Occipital lobe (tissue), 2 donors: ENCODE data around the gene TBCD. TPM values are rescaled to one million over a fixed set of nuclear protein-coding genes. Genes with fewer than 3 reads are reported as not detected.

Experiments used
- DNase-seq: peaks from one replicate; lab custom pipeline; 2025; lab: John Stamatoyannopoulos, UW
- total RNA-seq: library from RNA; depleted of rRNA; stranded (reverse); fragments of >200 nt; gene quantifications from one replicate; pipeline ENCODE4 v1.2.3, GENCODE V29; 2014

The TBCD gene
- total RNA-seq, 1 donor from 2014 or later, result 58.2 TPM

DNA sequence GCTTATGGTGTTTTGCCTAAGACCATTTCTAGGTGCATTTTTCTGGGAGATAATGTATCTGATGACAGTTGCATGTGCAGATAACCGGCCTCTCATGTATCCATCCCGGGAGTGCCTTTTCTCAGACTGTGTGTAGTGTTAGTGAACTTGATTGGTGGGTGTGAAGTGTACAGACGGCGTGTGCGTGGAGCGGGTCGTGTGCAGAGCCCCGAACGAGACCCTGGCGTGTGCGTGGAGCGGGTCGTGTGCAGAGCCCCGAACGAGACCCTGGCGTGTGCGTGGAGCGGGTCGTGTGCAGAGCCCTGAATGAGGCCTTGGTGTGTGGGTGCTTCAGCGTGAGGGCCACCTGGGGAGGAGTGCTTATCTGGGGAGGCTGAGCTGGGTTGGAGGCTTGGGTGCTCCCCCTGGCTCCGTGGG is 116.9 kb downstream of the TBCD start:
- DNase-seq, result no peak

DNA sequence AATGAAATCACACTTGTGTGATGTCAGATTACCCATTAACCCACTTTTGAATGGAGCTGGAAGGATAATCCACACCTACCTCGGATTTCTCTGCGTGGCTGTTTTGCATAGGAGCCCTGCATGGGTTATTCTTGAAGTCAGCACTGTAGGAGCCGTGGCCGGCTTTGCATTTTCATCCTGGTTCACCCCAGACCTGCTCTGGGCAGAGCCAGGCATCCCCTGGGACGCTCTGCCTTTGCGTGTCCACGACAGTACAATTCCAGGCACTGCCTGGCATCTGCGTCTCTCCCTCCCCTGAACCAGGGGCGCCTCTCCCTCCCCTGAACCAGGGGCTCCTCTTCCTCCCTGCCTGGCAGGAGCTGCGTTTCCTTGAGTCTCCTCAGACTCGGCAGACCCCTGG is 117.7 kb downstream of the TBCD start:
- no peak for DNase-seq

DNA sequence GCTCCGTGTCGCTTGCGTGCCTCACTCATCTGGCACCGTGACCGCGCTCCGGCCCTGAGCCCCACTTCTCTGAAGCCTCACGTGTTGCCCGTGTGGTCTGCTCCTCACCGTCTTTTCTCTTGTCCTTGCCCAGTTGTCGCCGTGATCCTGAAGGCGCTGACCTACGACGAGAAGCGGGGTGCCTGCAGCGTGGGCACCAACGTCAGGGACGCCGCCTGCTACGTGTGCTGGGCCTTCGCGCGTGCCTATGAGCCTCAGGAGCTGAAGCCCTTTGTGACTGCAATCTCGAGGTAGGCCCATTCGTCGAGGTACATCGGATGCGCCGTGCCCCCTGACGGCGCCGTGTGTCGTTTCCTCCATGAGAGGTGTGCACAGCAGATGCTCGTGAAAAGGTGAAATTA is 118.2 kb downstream of the TBCD start:
- no peak for DNase-seq

DNA sequence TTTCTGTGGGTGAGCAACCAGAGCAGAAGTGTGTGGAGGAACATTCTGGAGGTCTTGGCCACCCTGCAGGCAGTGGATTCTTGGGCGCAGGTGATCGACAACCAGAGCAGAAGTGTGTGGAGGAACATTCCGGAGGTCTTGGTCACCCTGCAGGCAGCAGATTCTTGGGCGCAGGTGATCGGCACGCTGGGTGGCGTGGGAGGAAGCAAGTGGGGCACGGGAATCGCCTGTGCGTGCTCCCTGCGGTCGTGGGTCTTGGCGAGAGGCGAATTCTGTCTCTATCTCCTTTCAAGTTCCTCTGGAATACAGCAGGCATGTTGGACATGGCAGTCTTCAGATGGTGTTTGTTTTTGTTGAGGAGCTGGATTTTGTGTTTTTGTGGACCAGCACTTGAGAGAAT is 118.7 kb downstream of the TBCD start:
- no peak for DNase-seq

DNA sequence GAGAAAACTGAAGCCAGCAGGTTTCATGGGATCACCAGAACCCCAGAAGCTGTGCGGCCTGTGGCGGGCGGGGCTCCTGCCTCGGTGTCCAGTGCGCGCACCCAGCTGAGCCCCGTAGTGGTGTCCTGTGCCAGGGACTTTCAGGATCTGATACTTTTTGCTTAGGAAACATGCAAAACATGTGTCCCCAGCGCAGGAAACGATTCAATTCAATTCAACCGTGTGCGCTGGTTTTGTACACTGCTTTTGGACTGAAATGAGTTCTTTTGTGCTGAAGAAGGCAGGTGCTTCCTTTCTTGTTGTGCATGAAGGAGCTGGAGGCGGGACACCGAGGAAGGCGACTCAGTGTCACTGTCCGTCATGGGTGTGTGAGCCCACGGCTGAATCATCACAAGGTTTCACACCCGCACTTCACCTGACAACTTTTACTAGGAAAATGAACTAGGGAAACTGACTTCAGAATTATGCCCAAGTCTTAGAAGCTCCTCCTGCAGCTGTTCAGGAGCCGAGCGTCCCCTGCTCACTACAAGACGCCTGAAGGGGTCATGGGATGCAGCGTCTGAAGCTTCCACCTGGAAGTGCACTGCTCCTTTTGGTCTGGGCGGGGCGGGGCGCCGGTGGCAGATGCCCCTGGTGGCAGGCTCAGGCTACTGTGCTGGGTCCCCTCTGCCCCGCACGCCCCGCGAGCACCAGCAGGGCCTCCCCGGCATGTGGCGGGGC is 119.4 kb downstream of the TBCD start:
- DNase-seq, result no peak

DNA sequence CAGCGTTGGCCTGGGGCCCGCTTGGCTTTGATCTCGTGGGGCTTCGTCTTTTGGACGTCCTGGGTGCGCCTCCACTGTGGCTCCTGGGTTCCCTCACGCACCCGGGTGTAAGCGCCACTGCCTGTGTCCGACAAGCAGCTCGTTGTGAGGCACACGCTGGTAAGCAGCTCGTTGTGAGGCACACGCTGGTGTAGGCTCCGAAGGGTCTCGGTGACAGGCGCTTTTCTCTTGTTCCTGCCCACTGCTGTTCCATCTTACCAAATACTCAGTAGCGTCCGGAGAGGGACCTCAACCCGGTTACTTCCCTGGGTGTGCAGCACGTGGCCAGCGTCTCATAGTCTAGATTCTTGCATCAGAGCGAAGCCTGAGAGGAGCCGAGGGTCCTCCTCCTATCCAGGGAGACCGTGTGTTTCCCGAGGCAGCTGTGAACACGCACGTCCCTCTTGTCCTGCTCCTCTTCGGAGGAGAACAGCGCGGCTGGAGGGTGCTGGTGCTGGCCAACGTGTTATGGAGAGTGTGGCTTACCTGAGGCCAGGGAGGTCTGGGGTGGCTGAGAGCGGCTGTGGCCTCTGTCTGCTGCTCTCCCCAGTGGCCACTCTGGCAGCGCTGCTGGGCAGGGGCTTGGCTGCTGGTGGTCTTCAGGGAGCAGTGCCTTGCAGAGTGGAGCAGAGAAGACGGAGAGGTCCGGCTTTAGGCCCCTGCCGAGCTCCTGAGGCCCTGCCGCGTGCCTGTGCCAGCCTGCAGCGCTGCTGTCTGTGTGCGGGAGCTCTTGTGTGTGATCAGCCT is 120.1 kb downstream of the TBCD start:
- no peak for DNase-seq

DNA sequence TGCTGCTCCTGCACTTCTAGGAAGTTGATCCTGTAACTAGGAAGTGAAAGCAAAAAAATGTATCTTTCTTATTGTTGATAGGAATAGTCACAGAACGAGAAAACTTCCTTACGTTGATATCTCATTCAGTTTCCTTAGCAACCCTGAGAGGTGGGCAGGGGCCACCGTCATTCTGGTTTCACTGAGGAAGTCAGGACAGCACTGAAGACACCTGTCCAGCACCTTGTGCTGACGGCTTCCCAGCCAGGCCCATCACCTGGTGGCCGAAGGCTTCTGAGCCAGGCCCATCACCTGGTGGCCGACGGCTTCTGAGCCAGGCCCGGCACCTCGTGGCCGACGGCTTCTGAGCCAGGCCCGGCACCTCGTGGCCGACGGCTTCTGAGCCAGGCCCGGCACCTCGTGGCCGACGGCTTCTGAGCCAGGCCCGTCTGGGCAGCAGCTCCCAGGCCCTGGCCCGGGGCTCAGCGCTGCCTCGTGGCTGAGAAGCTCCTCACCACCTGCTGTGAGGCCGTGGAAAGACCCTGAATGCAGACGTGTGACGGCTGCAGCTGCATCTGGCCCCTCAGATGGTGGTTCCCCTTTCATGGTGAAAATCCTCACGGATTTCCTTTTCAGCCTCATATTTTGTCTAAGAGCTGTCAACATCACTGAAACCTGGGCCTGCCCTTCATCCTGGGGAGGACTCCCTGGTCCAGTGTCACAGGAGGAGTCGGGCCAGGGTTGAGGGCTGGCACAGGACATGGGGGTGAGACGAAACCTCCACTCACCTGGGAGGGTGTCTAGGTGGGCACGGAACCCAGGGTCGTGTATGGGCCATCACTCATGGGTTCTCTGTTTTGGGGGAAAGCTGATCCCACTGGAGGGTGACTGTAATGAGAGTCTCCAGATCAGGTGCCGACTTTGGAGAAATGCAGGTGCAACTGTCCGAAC is 121.0 kb downstream of the TBCD start:
- no peak for DNase-seq

DNA sequence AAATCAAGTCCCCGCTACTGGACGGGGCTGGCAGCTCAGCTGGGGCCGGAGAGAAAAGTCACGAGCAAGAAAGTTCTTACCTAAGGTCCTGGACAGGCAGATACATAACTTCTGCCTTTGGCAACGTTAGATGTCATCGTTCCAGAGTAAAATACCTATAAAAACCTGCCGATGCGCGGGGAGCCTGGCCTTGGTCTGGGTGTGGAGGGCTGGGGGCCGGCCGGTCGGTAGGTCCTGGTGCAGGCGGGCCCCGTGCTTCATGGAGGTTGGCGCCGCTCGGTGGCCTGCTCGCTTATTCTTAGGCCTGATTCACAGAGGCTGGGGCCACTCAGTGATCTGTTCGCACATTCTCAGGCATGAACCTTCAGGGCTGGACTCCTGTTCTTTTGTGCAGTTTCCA is 121.7 kb downstream of the TBCD start:
- DNase-seq, result no peak

DNA sequence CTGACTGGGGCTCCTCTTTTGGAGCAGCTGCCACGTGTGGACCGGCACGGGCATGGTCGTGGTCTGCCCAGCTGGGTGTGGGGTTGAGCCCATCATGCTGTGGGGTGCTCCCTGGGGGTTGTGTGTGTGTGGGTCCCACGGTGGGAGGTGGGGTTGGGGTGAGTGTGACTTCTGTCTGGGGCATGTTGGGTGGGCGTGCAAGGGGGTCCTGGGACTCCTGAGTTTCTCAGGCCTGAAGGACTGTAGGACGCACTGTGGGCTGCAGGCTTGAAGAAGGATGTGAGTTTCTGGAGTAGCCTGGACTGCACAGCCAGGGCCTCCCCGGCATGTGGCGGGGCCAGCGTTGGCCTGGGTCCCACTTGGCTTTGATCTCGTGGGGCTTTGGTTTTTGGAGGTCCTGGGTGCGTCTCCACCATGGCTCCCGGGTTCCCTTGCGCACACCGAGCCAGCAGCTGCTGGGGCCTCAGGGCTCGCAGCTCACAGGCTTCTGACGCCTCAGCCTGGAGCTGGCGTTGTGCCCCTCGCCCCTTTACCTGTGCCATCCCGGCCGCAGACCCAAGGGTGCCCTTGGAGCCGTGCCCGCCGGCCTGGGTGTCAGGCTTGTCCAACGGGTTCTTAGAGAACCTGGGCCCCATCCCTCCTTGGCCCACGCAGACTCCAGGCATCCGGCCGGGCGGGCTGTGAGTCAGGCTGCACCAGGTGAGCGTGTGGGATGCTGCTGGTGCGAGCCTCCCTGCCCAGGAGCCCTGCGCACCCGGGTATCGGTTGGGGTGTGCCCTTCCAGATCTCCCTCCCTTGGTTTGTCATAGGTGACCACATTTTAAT is 122.4 kb downstream of the TBCD start:
- DNase-seq, result no peak

DNA sequence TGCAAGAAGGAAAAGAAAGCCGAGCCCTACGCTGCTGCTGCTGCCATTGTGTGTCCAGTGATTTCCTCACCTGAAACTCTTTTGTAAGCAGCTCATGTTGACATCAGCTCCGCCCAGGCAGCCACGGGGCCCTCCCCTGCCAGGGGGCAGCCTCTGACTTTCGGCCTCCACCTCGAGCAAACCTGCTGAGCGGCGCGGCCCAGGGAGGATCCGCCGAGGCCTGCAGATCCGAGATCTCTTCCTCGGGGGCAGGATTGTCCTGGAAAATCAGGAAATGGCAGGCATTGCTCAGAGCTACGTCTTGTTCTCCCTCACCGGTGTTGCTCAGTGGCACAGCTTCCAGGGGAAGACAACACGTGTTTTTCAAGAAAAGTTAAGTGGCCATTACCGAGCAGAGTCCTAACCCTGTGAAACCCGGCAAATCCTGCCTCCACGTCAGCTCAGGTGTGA is 123.6 kb downstream of the TBCD start:
- DNase-seq, result no peak

DNA sequence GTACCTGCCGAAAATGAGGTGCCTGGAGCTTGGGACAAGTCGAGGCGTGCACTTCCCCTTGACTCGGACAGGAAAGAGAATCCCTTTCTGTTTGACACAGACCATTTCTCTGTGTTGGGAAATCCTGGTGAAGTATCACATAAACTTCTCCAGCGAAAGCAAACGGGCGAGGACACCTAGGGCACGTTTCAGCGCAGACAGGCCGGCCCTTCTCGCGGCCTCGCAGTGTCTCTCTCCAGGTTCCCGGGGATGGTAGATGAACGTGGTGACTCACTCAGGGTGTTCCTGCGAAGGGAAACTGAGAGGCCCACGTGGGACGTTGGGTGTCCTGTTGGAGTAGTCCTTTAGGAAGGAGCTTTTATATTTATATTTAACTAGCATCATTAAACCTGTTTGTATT is 124.3 kb downstream of the TBCD start:
- no peak for DNase-seq

DNA sequence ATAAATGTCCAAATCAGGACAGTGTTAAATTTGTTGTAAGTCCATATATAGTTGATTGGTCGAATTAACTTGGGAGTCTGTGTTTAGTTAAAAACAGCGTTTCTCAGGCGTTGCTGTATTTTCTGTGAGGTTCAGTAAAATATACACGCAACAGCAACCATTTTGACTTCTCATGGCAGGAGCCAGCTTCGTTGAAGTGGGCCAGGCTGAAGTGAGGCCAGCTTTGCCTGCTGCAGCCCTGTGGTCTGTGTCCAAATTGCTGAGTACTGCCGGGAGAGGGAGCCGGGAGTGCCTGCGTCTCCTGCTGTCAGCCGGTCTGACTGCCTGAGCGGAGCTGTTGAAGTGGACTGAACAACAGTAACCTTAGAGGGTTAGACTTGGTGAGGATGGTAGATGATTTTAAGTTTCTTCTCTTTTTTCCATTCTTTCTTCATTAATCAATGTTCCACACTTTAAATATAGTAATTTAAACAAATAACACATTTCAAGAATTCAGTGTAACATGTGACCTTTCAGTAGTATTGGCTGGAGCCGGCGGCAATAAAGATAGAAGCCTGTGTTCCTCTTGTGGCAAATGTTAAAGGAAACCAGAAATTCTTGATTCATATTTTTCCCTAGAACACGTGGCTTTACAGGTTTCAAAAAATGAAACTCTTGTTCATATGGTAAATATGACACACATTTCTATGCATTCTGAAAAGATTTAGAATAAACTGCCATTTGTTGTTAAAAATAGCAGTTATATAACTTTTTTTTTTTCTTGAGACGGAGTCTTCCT is 124.9 kb downstream of the TBCD start:
- peak; percentile 66 for DNase-seq

DNA sequence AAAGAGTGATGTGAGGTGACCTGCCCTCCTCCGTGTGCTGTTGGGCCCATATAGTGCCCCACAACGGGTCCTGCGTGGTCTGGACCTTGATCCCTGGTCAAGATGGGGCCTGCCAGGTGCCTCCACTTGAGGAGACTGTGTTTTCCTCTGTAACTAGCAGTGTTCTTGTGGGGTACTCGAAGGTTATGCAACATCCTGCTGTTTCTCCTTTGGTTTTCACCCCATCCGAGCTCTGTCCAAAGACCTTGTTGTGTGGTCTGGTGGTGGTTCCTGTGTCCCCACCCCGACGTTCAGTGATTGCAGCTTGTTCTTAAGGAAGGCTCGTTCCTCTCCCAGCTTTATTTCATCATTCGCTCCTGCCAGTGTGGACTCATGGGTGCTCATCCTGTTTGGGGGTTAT is 126.7 kb downstream of the TBCD start:
- DNase-seq, result no peak

DNA sequence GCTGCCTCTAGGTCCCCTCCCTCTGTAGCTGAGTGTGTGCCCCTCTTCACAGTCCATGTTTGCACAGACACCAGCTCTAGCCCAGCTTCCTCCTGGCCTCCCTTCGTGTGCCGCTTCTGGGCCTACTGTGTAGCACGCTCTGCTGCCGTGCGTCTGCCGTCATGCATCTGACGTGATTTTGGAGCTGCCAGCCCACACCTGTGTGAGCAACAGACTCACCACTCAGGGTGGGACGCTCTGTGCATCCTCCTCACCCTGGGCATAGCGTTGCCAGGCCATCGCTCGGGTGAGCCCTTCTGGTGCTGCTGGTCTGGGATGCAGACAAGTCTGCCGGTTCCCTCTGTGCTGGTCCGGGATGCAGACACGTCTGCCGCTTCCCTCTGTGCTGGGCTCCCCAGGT is 127.4 kb downstream of the TBCD start:
- DNase-seq, result no peak

DNA sequence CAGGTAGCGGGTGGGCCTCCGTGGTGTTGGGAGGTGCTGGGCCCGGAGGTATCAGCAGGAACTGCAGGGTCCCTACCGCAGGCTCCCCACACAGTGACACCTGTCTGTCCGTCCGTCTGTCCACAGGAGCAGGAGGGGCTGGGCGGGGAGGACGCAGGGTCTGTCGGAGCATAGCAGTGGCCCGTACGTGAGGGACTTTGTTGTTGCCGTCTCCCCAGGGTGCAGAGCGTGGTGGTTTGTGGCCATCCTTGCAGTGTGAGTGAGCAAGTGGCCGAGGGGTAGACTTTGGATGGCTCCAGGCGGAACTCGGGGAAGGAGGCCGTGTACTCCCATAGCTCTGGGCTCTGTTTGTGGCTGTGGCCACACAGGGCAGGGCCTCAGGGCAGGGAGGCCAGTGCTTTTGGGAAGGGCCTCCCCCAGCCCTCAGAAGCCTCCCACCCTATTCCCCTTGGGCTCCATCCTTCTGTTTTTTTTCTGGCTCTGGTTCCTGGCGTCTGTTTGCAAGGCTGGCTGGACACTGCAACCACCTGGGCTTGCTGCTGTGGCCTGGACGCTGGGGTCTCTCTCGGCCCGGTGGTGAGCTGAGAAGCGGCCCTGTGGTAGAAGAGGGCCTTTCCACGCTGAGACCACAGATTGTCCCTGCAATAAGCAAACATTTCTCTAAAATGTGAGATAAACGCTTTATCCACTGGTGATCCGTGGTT is 128.9 kb downstream of the TBCD start:
- no peak for DNase-seq

DNA sequence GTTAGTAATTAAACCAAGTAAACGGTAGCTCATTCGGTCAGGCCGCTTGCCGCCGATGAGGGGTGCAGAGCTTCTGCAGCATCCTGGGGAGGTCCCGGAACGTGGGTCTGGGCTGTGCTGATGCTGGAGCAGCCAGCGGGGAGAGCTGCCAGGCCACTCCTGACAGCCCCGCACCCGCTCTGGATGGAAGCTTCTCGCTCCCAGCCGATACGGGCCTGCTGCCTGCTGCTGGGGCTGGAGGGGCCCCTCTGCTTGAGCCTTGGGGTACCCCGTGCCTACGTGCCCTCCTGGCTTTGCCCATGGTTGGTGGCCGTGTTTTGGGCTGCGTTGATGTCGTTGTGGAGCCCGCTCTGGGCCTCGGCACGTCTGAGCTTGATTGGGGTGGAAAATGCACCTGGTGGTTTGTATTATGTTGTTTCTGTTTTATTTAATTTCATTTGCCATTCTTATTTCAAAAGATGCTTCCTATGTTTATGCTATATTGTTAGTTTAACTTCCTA is 129.5 kb downstream of the TBCD start:
- DNase-seq, result no peak

DNA sequence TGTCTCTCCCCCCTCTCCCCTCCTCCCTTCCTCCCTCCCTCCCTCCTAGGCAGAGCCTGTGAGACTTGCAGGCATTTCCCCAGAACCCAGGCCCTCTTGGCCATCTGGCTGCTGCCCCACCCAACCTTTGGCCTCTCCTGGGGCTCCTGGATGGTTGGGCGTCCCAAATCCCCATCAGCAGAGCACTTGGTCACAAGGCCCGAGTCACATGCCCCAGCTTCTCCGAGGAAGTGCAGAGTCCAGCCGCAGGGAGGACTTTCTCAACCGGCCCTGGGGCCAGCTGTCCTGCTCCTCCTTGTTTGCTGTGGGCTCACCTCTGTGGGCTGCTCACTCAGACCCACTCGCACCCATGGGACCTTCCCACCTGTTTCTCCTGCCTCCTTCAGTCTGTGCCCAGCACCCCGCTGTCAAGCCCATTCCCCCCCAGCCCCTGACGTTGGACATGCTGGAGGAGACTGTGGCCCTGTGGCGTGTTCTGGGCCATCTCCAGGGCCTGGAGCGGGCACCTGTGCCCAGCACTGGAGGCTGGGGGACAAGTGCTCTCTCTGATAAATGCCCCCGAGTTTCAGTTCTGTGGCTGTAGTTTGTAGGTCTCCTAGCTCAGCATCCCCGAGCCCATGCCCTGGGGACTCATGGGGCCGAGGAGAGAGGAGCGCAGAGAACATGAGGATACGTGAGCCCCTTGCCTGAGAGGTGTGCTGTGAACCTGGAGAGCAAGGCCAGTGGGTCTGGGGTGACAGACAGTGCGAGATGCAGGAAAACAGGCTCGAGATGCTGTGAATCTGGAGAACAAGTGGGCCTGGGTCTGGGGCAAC is 130.2 kb downstream of the TBCD start:
- no peak for DNase-seq

DNA sequence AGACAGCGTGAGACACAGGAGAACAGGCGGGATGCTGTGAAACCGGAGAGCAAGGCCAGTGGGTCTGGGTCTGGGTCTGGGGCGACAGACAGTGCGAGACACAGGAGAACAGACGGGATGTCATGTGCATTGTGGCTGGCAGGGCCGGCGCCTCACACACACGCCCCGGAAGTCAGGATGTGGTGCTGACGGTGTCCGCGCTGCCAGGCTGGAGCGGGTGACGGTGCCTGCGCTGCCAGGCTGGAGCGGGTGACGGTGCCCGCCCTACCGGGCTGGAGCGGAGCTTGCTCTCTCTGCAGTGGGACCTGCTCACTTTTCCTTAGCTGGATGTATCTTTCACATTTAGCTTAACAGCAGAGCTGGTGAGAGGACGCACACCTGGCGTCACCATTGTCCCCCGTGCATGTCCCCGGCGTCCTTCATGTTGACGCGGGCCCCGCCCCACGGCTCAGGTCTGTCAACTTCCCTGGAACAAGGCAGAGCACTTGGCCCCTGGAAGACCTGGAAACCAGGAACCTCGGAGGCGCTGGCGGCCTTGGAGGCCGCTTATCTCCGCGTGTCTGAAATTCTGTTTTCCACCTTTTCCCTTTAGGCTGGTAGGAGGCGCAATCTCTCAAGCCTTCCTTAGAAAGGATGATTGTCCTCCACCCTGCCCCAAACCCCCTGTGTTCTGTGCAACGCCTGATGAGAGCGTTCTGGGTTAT is 131.0 kb downstream of the TBCD start:
- DNase-seq, result no peak
